Neural cell (in vitro differentiated cells): ENCODE measurements around the gene ASAP3.

Experiments
- CTCF ChIP-seq: fragments of 450-650 bp; IDR thresholded peaks from 2 replicates; pipeline ENCODE4 v1.5.1; 2014; ENCODE audit warnings: antibody characterized with exemption, mild to moderate bottlenecking, moderate library complexity; ENCODE audit not compliant: poor library complexity, severe bottlenecking
- EP300 ChIP-seq: fragments of 450-650 bp; conservative IDR thresholded peaks from 2 replicates; pipeline ENCODE4 v1.6.1; 2014; ENCODE audit warnings: antibody characterized with exemption, mild to moderate bottlenecking, moderate library complexity; ENCODE audit not compliant: poor library complexity, severe bottlenecking
- EZH2 ChIP-seq: fragments of 200-600, 300-800 bp; shearing (Covaris generic), sonication (generic); IDR thresholded peaks from 2 replicates; pipeline ENCODE4 v1.6.1; 2014; ENCODE audit warnings: antibody characterized with exemption, low read length, borderline replicate concordance, mild to moderate bottlenecking; ENCODE audit not compliant: insufficient read depth, poor library complexity, severe bottlenecking
- MXI1 ChIP-seq: fragments of 450-650 bp; conservative IDR thresholded peaks from 2 replicates; pipeline ENCODE4 v1.6.1; 2014; ENCODE audit warnings: antibody characterized with exemption, mild to moderate bottlenecking; ENCODE audit not compliant: poor library complexity, severe bottlenecking
- POLR2AphosphoS5 ChIP-seq: IDR thresholded peaks from 2 replicates; pipeline ENCODE4 v1.6.1; 2012
- RAD21 ChIP-seq: fragments of 450-650 bp; conservative IDR thresholded peaks from 2 replicates; pipeline ENCODE4 v1.6.1; 2014; ENCODE audit warnings: antibody characterized with exemption, mild to moderate bottlenecking, moderate library complexity
- SMC3 ChIP-seq: fragments of 450-650 bp; conservative IDR thresholded peaks from 2 replicates; pipeline ENCODE4 v1.6.1; 2014; ENCODE audit warnings: antibody characterized with exemption, mild to moderate bottlenecking, moderate library complexity; ENCODE audit not compliant: poor library complexity
- TAF1 ChIP-seq: IDR thresholded peaks from 2 replicates; pipeline ENCODE4 v1.6.1; 2012; ENCODE audit warnings: low read depth
- TF ChIP-seq, protein P1 (sequence below): IDR thresholded peaks from 2 replicates; pipeline ENCODE4 v1.6.1; 2012; ENCODE audit warnings: borderline replicate concordance

DNA sequence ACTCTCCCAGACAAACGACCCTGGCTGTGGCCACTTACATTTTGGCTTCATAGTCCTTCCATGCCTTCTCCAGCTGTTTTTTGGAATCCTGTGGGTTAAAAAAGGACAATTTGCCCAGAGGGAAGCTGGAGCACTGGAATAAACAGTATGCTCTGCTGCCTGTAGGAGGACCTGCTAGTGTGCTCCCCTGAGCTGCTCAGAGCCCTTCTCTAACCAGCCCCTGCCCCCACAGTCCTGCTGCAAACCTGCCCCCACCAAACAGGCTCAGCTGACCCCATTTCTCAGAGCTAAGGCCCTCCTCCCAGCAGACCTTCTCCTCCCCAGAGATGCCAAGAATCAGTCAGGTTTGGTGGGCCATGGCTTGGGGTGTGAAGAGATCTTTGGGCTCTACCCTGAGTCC, 32.5 kb downstream of the ASAP3 start:
- TF ChIP-seq EP300, result no peak
- no peak for TF ChIP-seq POLR2AphosphoS5
- TF ChIP-seq CTCF, result no peak
- TF ChIP-seq SMC3, result no peak
- TF ChIP-seq, protein P1, sequence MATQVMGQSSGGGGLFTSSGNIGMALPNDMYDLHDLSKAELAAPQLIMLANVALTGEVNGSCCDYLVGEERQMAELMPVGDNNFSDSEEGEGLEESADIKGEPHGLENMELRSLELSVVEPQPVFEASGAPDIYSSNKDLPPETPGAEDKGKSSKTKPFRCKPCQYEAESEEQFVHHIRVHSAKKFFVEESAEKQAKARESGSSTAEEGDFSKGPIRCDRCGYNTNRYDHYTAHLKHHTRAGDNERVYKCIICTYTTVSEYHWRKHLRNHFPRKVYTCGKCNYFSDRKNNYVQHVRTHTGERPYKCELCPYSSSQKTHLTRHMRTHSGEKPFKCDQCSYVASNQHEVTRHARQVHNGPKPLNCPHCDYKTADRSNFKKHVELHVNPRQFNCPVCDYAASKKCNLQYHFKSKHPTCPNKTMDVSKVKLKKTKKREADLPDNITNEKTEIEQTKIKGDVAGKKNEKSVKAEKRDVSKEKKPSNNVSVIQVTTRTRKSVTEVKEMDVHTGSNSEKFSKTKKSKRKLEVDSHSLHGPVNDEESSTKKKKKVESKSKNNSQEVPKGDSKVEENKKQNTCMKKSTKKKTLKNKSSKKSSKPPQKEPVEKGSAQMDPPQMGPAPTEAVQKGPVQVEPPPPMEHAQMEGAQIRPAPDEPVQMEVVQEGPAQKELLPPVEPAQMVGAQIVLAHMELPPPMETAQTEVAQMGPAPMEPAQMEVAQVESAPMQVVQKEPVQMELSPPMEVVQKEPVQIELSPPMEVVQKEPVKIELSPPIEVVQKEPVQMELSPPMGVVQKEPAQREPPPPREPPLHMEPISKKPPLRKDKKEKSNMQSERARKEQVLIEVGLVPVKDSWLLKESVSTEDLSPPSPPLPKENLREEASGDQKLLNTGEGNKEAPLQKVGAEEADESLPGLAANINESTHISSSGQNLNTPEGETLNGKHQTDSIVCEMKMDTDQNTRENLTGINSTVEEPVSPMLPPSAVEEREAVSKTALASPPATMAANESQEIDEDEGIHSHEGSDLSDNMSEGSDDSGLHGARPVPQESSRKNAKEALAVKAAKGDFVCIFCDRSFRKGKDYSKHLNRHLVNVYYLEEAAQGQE, result no peak
- TF ChIP-seq EZH2, result no peak
- no peak for TF ChIP-seq MXI1
- TF ChIP-seq RAD21, result no peak
- no peak for TF ChIP-seq TAF1
